Measurements from ENCODE around the gene ENOSF1. TPM values are rescaled to one million over a fixed set of nuclear protein-coding genes. Genes with fewer than 3 reads are reported as not detected.

ENOSF1 gene
- total RNA-seq, 1 donor: 47.0 TPM

- no peak for DNase-seq (ENCODE audit: insufficient read length, low spot score, missing footprints)
- no peaks in the 10 kb centered on the region for H3K36me3 ChIP-seq (ENCODE audit: insufficient read depth, low read length)
- H3K27ac ChIP-seq (ENCODE audit: low read depth, low read length): no peak overlapping the region
- H2AFZ ChIP-seq (ENCODE audit: low read length): no peak overlapping the region
- H3K4me2 ChIP-seq (ENCODE audit: insufficient read depth, low read length): no peak overlapping the region
- H3K4me3 ChIP-seq (ENCODE audit: insufficient read depth, low read length): no peak overlapping the region
- H3K79me2 ChIP-seq (ENCODE audit: insufficient read depth, low read length): peaks cover 6% of the 10 kb centered on the region
- TF ChIP-seq CTCF (IDR thresholded peaks at IDR 0.05; ENCODE audit: extremely low read depth, low read depth, low read length): no peak
- H3K4me1 ChIP-seq (ENCODE audit: insufficient read depth, low read length): peaks cover 7% of the 10 kb centered on the region
- no peaks in the 10 kb centered on the region for H4K20me1 ChIP-seq (ENCODE audit: insufficient read depth, low read length)
- H3K9me3 ChIP-seq (ENCODE audit: low read depth, low read length): no peaks in the 10 kb centered on the region
- H3K27me3 ChIP-seq (ENCODE audit: insufficient read depth, low read length): no peaks in the 10 kb centered on the region
Measured at GRCh38 chr18:653512-653911, 58.9 kb downstream of the ENOSF1 start.

- Histone ChIP-seq H3K4me1 (ENCODE audit: insufficient read depth, low read length) (peaks cover 6% of the 10 kb centered on the region), H3K4me2 (ENCODE audit: insufficient read depth, low read length) (peak overlapping the region; percentile 20), H3K27me3 (ENCODE audit: insufficient read depth, low read length) (no peaks in the 10 kb centered on the region), H3K79me2 (ENCODE audit: insufficient read depth, low read length) (no peaks in the 10 kb centered on the region), H3K9me3 (ENCODE audit: low read depth, low read length) (no peaks in the 10 kb centered on the region), H2AFZ (ENCODE audit: low read length) (no peak overlapping the region), H3K36me3 (ENCODE audit: insufficient read depth, low read length) (no peaks in the 10 kb centered on the region), H3K4me3 (ENCODE audit: insufficient read depth, low read length) (no peak overlapping the region), H3K27ac (ENCODE audit: low read depth, low read length) (no peak overlapping the region), H4K20me1 (ENCODE audit: insufficient read depth, low read length) (no peaks in the 10 kb centered on the region)
- no peak for TF ChIP-seq CTCF (IDR thresholded peaks at IDR 0.05; ENCODE audit: extremely low read depth, low read depth, low read length)
- no peak for DNase-seq (ENCODE audit: insufficient read length, low spot score, missing footprints)
Measured at GRCh38 chr18:652131-652530, 60.3 kb downstream of the ENOSF1 start.

- Histone ChIP-seq H2AFZ (ENCODE audit: low read length) (no peak overlapping the region), H3K4me3 (ENCODE audit: insufficient read depth, low read length) (no peak overlapping the region), H3K4me1 (ENCODE audit: insufficient read depth, low read length) (peaks cover 6% of the 10 kb centered on the region), H3K27ac (ENCODE audit: low read depth, low read length) (no peak overlapping the region), H3K27me3 (ENCODE audit: insufficient read depth, low read length) (no peaks in the 10 kb centered on the region), H4K20me1 (ENCODE audit: insufficient read depth, low read length) (no peaks in the 10 kb centered on the region), H3K36me3 (ENCODE audit: insufficient read depth, low read length) (no peaks in the 10 kb centered on the region), H3K79me2 (ENCODE audit: insufficient read depth, low read length) (no peaks in the 10 kb centered on the region), H3K9me3 (ENCODE audit: low read depth, low read length) (no peaks in the 10 kb centered on the region), H3K4me2 (ENCODE audit: insufficient read depth, low read length) (no peak overlapping the region)
- no peak for DNase-seq (ENCODE audit: insufficient read length, low spot score, missing footprints)
- no peak for TF ChIP-seq CTCF (IDR thresholded peaks at IDR 0.05; ENCODE audit: extremely low read depth, low read depth, low read length)
Measured at GRCh38 chr18:650428-650858, 62.0 kb downstream of the ENOSF1 start.

- Histone ChIP-seq H3K4me1 (ENCODE audit: insufficient read depth, low read length) (peaks cover 6% of the 10 kb centered on the region), H3K36me3 (ENCODE audit: insufficient read depth, low read length) (no peaks in the 10 kb centered on the region), H4K20me1 (ENCODE audit: insufficient read depth, low read length) (no peaks in the 10 kb centered on the region), H2AFZ (ENCODE audit: low read length) (no peak overlapping the region), H3K4me2 (ENCODE audit: insufficient read depth, low read length) (no peak overlapping the region), H3K27ac (ENCODE audit: low read depth, low read length) (no peak overlapping the region), H3K9me3 (ENCODE audit: low read depth, low read length) (no peaks in the 10 kb centered on the region), H3K27me3 (ENCODE audit: insufficient read depth, low read length) (no peaks in the 10 kb centered on the region), H3K4me3 (ENCODE audit: insufficient read depth, low read length) (no peak overlapping the region), H3K79me2 (ENCODE audit: insufficient read depth, low read length) (no peaks in the 10 kb centered on the region)
- TF ChIP-seq CTCF (IDR thresholded peaks at IDR 0.05; ENCODE audit: extremely low read depth, low read depth, low read length): no peak
- no peak for DNase-seq (ENCODE audit: insufficient read length, low spot score, missing footprints)
Measured at GRCh38 chr18:649341-649740, 63.1 kb downstream of the ENOSF1 start.

Data from osteoblast (primary cell).